GM12878 (cell line): ENCODE data around the gene UNC13D. TPM values are rescaled to one million over a fixed set of nuclear protein-coding genes. Genes with fewer than 3 reads are reported as not detected.
A peak's percentile ranks its signal among the peaks of the same experiment; 100 is the strongest.

Experiments used
- ATAC-seq: fragments of 200-7000 bp; cut with Tn5 transposase; 3 replicates; pipeline ENCODE4 v1.9.1; 2020; ENCODE audit warnings: mild to moderate bottlenecking, moderate library complexity
- BruUV-seq: library from RNA; stranded (reverse); fragments of 400-500 nt; replicated peaks from 2 replicates; lab custom pipeline; 2021; lab: Mats Ljungman, UMichigan
- CTCF ChIA-PET: fragments of 300-600 bp; sonication (Branson Sonifier 250); formaldehyde crosslinking; extraction: SDS; loops from one replicate; lab custom pipeline; 2021; ENCODE audit warnings: inconsistent platforms; lab: Yijun Ruan, JAX
- POLR2A ChIA-PET: fragments of 350-600 bp; formaldehyde crosslinking; extraction: SDS; loops from one replicate; lab custom pipeline; 2021; ENCODE audit warnings: inconsistent platforms; lab: Charles Lee
- RAD21 ChIA-PET: fragments of 300-600 bp; sonication (Branson Sonifier 250); formaldehyde crosslinking; loops from one replicate; lab custom pipeline; 2023; ENCODE audit warnings: antibody characterized with exemption; ENCODE audit not compliant: unreplicated experiment; lab: Charles Lee
- SMC1A ChIA-PET: fragments of 300-600 bp; sonication (Branson Sonifier 250); formaldehyde crosslinking; loops from one replicate; lab custom pipeline; 2023; ENCODE audit not compliant: unreplicated experiment, uncharacterized antibody; lab: Charles Lee
- DNase-seq: peaks from one replicate; pipeline ENCODE4 v3.0.0-alpha.2; 2011; ENCODE audit warnings: low read depth, low spot score
- FAIRE-seq: peaks from 3 replicates; lab custom pipeline; 2011; peaks lifted over from hg19 to GRCh38; lab: Jason Lieb, UNC
- H2AFZ ChIP-seq: 2 replicates; pipeline ENCODE4 v1.6.0; 2011; ENCODE audit warnings: low read depth, low read length, control low read depth; ENCODE audit not compliant: control insufficient read depth
- H3K27ac ChIP-seq: 2 replicates; pipeline ENCODE4 v1.5.1; 2011; ENCODE audit warnings: control low read depth; ENCODE audit not compliant: control insufficient read depth, insufficient read depth
- H3K27me3 ChIP-seq, 2 experiments: replicated peaks in 1 of 2; 2 replicates each; pipeline versions ENCODE4 v1.6.0 to v1.6.1; 2011; ENCODE audit warnings: low read length in 1 of 2; ENCODE audit not compliant: control insufficient read depth in 2 of 2, insufficient read depth in 2 of 2
- H3K36me3 ChIP-seq, 2 experiments: 2 replicates each; pipeline ENCODE4 v1.5.1; 2011; ENCODE audit warnings: low read length in 1 of 2; ENCODE audit not compliant: control insufficient read depth in 2 of 2, insufficient read depth in 2 of 2
- H3K4me1 ChIP-seq: 2 replicates; pipeline ENCODE4 v1.6.1; 2011; ENCODE audit warnings: mild to moderate bottlenecking, low read length, moderate library complexity, mixed read lengths; ENCODE audit not compliant: control insufficient read depth, insufficient read depth
- H3K4me2 ChIP-seq: 2 replicates; pipeline ENCODE4 v1.6.0; 2011; ENCODE audit warnings: control low read depth; ENCODE audit not compliant: control insufficient read depth, insufficient read depth
- H3K4me3 ChIP-seq: fragments of 200-600 bp; sonication (generic); 2 replicates; pipeline ENCODE4 v1.5.1; 2016
- H3K79me2 ChIP-seq: 2 replicates; pipeline ENCODE4 v1.6.0; 2011; ENCODE audit warnings: low read length; ENCODE audit not compliant: control insufficient read depth, insufficient read depth
- H3K9ac ChIP-seq: 2 replicates; pipeline ENCODE4 v1.8.0; 2011; ENCODE audit warnings: low read length, control low read depth, mixed read lengths; ENCODE audit not compliant: control insufficient read depth, insufficient read depth
- H3K9me3 ChIP-seq: replicated peaks from 3 replicates; pipeline ENCODE4 v1.5.1; 2011; ENCODE audit warnings: mild to moderate bottlenecking, low read length; ENCODE audit not compliant: control insufficient read depth, insufficient read depth
- H4K20me1 ChIP-seq: 2 replicates; pipeline ENCODE4 v1.6.0; 2011; ENCODE audit not compliant: control insufficient read depth, insufficient read depth
- CBX5 ChIP-seq: sonication (generic); IDR thresholded peaks from 2 replicates; pipeline ENCODE4 v1.6.1; 2016; ENCODE audit warnings: low read depth, moderate library complexity, mild to moderate bottlenecking, inconsistent platforms
- CHD1 ChIP-seq: IDR thresholded peaks from 2 replicates; pipeline ENCODE4 v1.6.1; 2012; ENCODE audit warnings: low read depth, low read length, improper control_type of control experiment
- POU2F2 ChIP-seq: IDR thresholded peaks from 3 replicates; pipeline ENCODE4 v1.6.1; 2011; ENCODE audit warnings: low read depth, mild to moderate bottlenecking, low read length, borderline replicate concordance
- SIN3A ChIP-seq: IDR thresholded peaks from 2 replicates; pipeline ENCODE4 v1.6.1; 2012; ENCODE audit warnings: low read depth, low read length, improper control_type of control experiment
- SREBF1 ChIP-seq: IDR thresholded peaks from 2 replicates; pipeline ENCODE4 v1.6.1; 2012; ENCODE audit warnings: mild to moderate bottlenecking, low read length
- TARDBP ChIP-seq: IDR thresholded peaks from 2 replicates; pipeline ENCODE4 v1.6.1; 2016; ENCODE audit warnings: borderline replicate concordance
- ZBTB4 ChIP-seq: fragments of 450-650 bp; formaldehyde crosslinking; IDR thresholded peaks from 2 replicates; pipeline ENCODE4 v1.4.0; 2022; ENCODE audit warnings: mild to moderate bottlenecking, moderate library complexity
- WGBS: methylation state at CpG from one replicate; pipeline ENCODE4 v1.1.6; 2016; ENCODE audit warnings: low lambda C conversion rate; ENCODE audit not compliant: insufficient replicate concordance, insufficient coverage; ENCODE audit errors: missing lambda C conversion rate; 5-methylcytosine and 5-hydroxymethylcytosine counted together
- in situ Hi-C: fragments of 300-500 bp; cut with MboI; formaldehyde crosslinking; loops from 9 replicates; pipeline ENCODE4 v1.14.3; 2018; ENCODE audit warnings: mixed read lengths
- intact Hi-C: fragments of 100-400 bp; cut with micrococcal nuclease; formaldehyde crosslinking; loops from one replicate; pipeline ENCODE4 v1.14.2; 2022; ENCODE audit not compliant: unreplicated experiment
- polyA plus RNA-seq, 11 experiments: library from polyadenylated mRNA; depleted of rRNA in 4 of 11; unstranded in 6 of 11; stranded (reverse) in 5 of 11; fragments of >200 nt; fragmentation: Nextera tagmentation in 4 of 11; fragmentation: Illumina TruSeq in 1 of 11; extraction: Ambion mirVana in 4 of 11; extraction: Trizol in 1 of 11; gene quantifications; 1 replicate in 1 of 11; 2 replicates in 10 of 11; pipeline versions ENCODE4 v1.2.1 to v1.2.3, GENCODE V29; 2011 to 2016; ENCODE audit warnings: inconsistent platforms in 2 of 11, missing spikeins in 2 of 11, low read depth in 1 of 11
- total RNA-seq, 4 experiments: library from RNA; depleted of rRNA in 3 of 4; stranded (reverse); fragments of >200 nt in 3 of 4; fragmentation: Illumina TruSeq in 1 of 4; extraction: Trizol in 1 of 4; gene quantifications; 2 replicates each; pipeline versions ENCODE4 v1.2.1 to v1.2.3, GENCODE V29; 2013 to 2021
- TF ChIP-seq, protein P1 (sequence below): fragments of 450-650 bp; IDR thresholded peaks from 2 replicates; pipeline ENCODE4 v1.6.1; 2016; ENCODE audit warnings: mild to moderate bottlenecking, moderate library complexity, borderline replicate concordance
- TF ChIP-seq, protein P2 (sequence below): fragments of 450-650 bp; IDR thresholded peaks from 2 replicates; pipeline ENCODE4 v1.6.1; 2017; ENCODE audit warnings: mild to moderate bottlenecking, low read depth, inconsistent platforms; ENCODE audit not compliant: poor library complexity, severe bottlenecking

UNC13D gene
- total and polyA plus RNA-seq, 10 of the 15 experiments (the other 5 are each of a cell fraction or from before 2014, with no cell fraction given), result 0.32 to 63.9 (median 25.2) TPM

GRCh38 chr17:75878174-75878998 is 34.2 kb upstream of the UNC13D start, which contains the start of gene TRIM47:
TSS of gene TRIM47 (minus strand) at chr17:75878581. CDS start at chr17:75878548, 33 bp downstream.
- FAIRE-seq, result no peak
- TF ChIP-seq SREBF1 (no peak), CHD1 (no peak), POU2F2 (no peak), ZBTB4 (CRISPR knock-in tag) (no peak), CBX5 (no peak), TARDBP (no peak), SIN3A (no peak)
- TF ChIP-seq, protein P1, sequence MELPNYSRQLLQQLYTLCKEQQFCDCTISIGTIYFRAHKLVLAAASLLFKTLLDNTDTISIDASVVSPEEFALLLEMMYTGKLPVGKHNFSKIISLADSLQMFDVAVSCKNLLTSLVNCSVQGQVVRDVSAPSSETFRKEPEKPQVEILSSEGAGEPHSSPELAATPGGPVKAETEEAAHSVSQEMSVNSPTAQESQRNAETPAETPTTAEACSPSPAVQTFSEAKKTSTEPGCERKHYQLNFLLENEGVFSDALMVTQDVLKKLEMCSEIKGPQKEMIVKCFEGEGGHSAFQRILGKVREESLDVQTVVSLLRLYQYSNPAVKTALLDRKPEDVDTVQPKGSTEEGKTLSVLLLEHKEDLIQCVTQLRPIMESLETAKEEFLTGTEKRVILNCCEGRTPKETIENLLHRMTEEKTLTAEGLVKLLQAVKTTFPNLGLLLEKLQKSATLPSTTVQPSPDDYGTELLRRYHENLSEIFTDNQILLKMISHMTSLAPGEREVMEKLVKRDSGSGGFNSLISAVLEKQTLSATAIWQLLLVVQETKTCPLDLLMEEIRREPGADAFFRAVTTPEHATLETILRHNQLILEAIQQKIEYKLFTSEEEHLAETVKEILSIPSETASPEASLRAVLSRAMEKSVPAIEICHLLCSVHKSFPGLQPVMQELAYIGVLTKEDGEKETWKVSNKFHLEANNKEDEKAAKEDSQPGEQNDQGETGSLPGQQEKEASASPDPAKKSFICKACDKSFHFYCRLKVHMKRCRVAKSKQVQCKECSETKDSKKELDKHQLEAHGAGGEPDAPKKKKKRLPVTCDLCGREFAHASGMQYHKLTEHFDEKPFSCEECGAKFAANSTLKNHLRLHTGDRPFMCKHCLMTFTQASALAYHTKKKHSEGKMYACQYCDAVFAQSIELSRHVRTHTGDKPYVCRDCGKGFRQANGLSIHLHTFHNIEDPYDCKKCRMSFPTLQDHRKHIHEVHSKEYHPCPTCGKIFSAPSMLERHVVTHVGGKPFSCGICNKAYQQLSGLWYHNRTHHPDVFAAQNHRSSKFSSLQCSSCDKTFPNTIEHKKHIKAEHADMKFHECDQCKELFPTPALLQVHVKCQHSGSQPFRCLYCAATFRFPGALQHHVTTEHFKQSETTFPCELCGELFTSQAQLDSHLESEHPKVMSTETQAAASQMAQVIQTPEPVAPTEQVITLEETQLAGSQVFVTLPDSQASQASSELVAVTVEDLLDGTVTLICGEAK, result no peak
- TF ChIP-seq, protein P2, sequence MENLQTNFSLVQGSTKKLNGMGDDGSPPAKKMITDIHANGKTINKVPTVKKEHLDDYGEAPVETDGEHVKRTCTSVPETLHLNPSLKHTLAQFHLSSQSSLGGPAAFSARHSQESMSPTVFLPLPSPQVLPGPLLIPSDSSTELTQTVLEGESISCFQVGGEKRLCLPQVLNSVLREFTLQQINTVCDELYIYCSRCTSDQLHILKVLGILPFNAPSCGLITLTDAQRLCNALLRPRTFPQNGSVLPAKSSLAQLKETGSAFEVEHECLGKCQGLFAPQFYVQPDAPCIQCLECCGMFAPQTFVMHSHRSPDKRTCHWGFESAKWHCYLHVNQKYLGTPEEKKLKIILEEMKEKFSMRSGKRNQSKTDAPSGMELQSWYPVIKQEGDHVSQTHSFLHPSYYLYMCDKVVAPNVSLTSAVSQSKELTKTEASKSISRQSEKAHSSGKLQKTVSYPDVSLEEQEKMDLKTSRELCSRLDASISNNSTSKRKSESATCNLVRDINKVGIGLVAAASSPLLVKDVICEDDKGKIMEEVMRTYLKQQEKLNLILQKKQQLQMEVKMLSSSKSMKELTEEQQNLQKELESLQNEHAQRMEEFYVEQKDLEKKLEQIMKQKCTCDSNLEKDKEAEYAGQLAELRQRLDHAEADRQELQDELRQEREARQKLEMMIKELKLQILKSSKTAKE, result no peak

More at GRCh38 chr17:75878174-75878998, 34.2 kb upstream of the UNC13D start, which contains the start of gene TRIM47:
- Histone ChIP-seq H3K9ac (peak within 1 kb of the TSS; percentile 24; the same call in 1 of the 2 replicates), H3K4me2 (peak within 1 kb of the TSS; percentile 92), H2AFZ (peak within 1 kb of the TSS; percentile 59), H3K4me1 (peaks cover 25% of the 10 kb centered on the region), H3K36me3 (no peaks in the 10 kb centered on the region), H3K9me3 (no peaks in the 10 kb centered on the region), H3K4me3 (peak within 1 kb of the TSS; percentile 29; the same call in 1 of the 2 replicates), H4K20me1 (no peaks in the 10 kb centered on the region), H3K27ac (no peak within 1 kb of the TSS), H3K79me2 (no peaks in the 10 kb centered on the region), H3K27me3 (peaks cover 2% of the 10 kb centered on the region in 2 experiments)
- POLR2A ChIA-PET, result interaction anchor here (0.7 to 3.7 kb wide), 6 partner anchors 14 to 224 kb away, joined by 3 to 27 read pairs (median 4); partner anchors contain the start of gene TRIM65
- no peak for DNase-seq
- SMC1A ChIA-PET, result interaction anchor here (0.8 to 1.9 kb wide), 6 partner anchors 13 to 125 kb away, joined by 3 to 5 read pairs (median 3); partner anchors contain the start of genes TRIM65 and WBP2
- intact Hi-C loops, result loop anchor here (2.0 kb wide), 1 partner anchor 18 kb away; the partner anchor contains the start of gene TRIM65
- in situ Hi-C loops, result no loop called here
- no TSS peak for BruUV-seq
- peak; percentile 15 for ATAC-seq
- RAD21 ChIA-PET, result interaction anchor here (1.1 to 2.4 kb wide), 4 partner anchors 23 to 125 kb away, joined by 3 to 11 read pairs (median 4); partner anchors contain the start of gene WBP2
- 8% methylated on average over 41 of the region's 87 CpGs for WGBS
- CTCF ChIA-PET, result interaction anchor here (0.6 to 7.9 kb wide), 9 partner anchors 17 to 125 kb away, joined by 3 to 81 read pairs (median 8); partner anchors contain the start of genes GALK1, TRIM65 and WBP2
